DND-41 (cell line): ENCODE measurements around the gene PHF19.

Source experiments
- ATAC-seq: fragments of 200-7000 bp; cut with Tn5 transposase; 3 replicates; pipeline ENCODE4 v1.9.1; 2021; ENCODE audit warnings: low read depth; ENCODE audit not compliant: insufficient read depth
- DNase-seq: peaks from one replicate; pipeline ENCODE4 v3.0.0-alpha.2; 2020
- H2AFZ ChIP-seq: 2 replicates; pipeline ENCODE4 v1.6.0; 2012; ENCODE audit warnings: low read depth, low read length
- H3K27ac ChIP-seq: 2 replicates; pipeline ENCODE4 v1.5.1; 2012; ENCODE audit warnings: low read length, inconsistent platforms
- H3K27me3 ChIP-seq: fragments of 200-600 bp; sonication (generic); 2 replicates; pipeline ENCODE4 v1.6.0; 2012; ENCODE audit warnings: low read length, mild to moderate bottlenecking, inconsistent platforms; ENCODE audit not compliant: insufficient read depth, poor library complexity
- H3K36me3 ChIP-seq: 2 replicates; pipeline ENCODE4 v1.5.1; 2012; ENCODE audit warnings: low read length, inconsistent platforms; ENCODE audit not compliant: insufficient read depth
- H3K4me1 ChIP-seq: 2 replicates; pipeline ENCODE4 v1.5.1; 2012; ENCODE audit warnings: mild to moderate bottlenecking, low read length; ENCODE audit not compliant: insufficient read depth
- H3K4me2 ChIP-seq: 2 replicates; pipeline ENCODE4 v1.6.0; 2012; ENCODE audit warnings: mild to moderate bottlenecking, moderate library complexity, low read length, inconsistent platforms; ENCODE audit not compliant: insufficient read depth
- H3K4me3 ChIP-seq, 2 experiments: fragments of 200-600 bp in 1 of 2; shearing (Covaris generic) in 1 of 2; 2 replicates each; pipeline ENCODE4 v1.5.1; 2012 to 2016; ENCODE audit warnings: inconsistent platforms in 2 of 2, low read length in 2 of 2, mild to moderate bottlenecking in 2 of 2, low read depth in 1 of 2, moderate library complexity in 1 of 2
- H3K79me2 ChIP-seq: 2 replicates; pipeline ENCODE4 v1.6.0; 2012; ENCODE audit warnings: low read length, inconsistent platforms; ENCODE audit not compliant: insufficient read depth
- H3K9ac ChIP-seq: 2 replicates; pipeline ENCODE4 v1.6.0; 2012; ENCODE audit warnings: low read depth, mild to moderate bottlenecking, inconsistent platforms, low read length, moderate library complexity
- H3K9me3 ChIP-seq: 2 replicates; pipeline ENCODE4 v1.5.1; 2012; ENCODE audit warnings: low read length, moderate library complexity, mild to moderate bottlenecking, inconsistent platforms; ENCODE audit not compliant: insufficient read depth, severe bottlenecking
- H4K20me1 ChIP-seq: 2 replicates; pipeline ENCODE4 v1.6.0; 2012; ENCODE audit warnings: low read length; ENCODE audit not compliant: insufficient read depth
- EZH2 ChIP-seq: IDR thresholded peaks from 3 replicates; pipeline ENCODE4 v1.6.1; 2012; ENCODE audit warnings: borderline replicate concordance, low read depth, mild to moderate bottlenecking, moderate library complexity, low read length, inconsistent platforms; ENCODE audit not compliant: severe bottlenecking
- TF ChIP-seq, protein P1 (sequence below): IDR thresholded peaks from 2 replicates; pipeline ENCODE4 v1.5.1; 2012; ENCODE audit warnings: borderline replicate concordance, low read length, moderate library complexity, mild to moderate bottlenecking; ENCODE audit not compliant: poor library complexity, severe bottlenecking; ENCODE audit errors: extremely low read depth

PHF19 gene

GRCh38 chr9:120854596-120855327 lies 22.2 kb downstream of the PHF19 start:
- Histone ChIP-seq H3K27ac (no peak overlapping the region), H3K4me1 (no peaks in the 10 kb centered on the region), H3K4me3 (no peak overlapping the region), H3K4me2 (no peak overlapping the region), H3K9ac (no peak overlapping the region), H4K20me1 (no peaks in the 10 kb centered on the region), H3K79me2 (no peaks in the 10 kb centered on the region), H3K9me3 (no peaks in the 10 kb centered on the region), H2AFZ (no peak overlapping the region), H3K27me3 (no peaks in the 10 kb centered on the region), H3K36me3 (peaks cover 87% of the 10 kb centered on the region)
- DNase-seq (no peak), ATAC-seq (no peak)
- no peak for TF ChIP-seq EZH2
- TF ChIP-seq, protein P1, sequence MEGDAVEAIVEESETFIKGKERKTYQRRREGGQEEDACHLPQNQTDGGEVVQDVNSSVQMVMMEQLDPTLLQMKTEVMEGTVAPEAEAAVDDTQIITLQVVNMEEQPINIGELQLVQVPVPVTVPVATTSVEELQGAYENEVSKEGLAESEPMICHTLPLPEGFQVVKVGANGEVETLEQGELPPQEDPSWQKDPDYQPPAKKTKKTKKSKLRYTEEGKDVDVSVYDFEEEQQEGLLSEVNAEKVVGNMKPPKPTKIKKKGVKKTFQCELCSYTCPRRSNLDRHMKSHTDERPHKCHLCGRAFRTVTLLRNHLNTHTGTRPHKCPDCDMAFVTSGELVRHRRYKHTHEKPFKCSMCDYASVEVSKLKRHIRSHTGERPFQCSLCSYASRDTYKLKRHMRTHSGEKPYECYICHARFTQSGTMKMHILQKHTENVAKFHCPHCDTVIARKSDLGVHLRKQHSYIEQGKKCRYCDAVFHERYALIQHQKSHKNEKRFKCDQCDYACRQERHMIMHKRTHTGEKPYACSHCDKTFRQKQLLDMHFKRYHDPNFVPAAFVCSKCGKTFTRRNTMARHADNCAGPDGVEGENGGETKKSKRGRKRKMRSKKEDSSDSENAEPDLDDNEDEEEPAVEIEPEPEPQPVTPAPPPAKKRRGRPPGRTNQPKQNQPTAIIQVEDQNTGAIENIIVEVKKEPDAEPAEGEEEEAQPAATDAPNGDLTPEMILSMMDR: no peak

DNA sequence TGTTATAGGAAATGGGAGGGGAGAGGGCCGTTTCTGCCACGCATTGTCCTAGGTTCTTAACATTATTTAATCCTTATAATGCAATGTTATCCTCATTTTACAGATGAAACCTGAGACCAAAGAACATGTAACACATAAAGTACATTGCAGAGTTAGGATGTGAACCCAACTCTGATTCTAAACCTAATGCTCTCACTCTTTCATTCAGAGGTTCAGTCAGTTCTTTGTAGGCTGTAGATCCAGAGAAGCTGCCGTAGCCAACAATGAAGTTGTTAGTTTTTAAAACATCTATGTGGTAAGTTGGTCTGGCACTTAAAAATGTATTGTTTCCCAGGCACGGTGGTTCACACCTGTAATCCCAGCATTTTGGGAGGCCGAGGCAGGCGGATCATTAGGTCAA lies 23.8 kb downstream of the PHF19 start:
- Histone ChIP-seq H3K4me3 (no peak overlapping the region), H2AFZ (no peak overlapping the region), H3K9ac (no peak overlapping the region), H3K79me2 (no peaks in the 10 kb centered on the region), H3K36me3 (peaks cover 80% of the 10 kb centered on the region), H3K27me3 (no peaks in the 10 kb centered on the region), H3K27ac (no peak overlapping the region), H3K9me3 (no peaks in the 10 kb centered on the region), H4K20me1 (no peaks in the 10 kb centered on the region), H3K4me1 (no peaks in the 10 kb centered on the region), H3K4me2 (no peak overlapping the region)
- TF ChIP-seq, protein P1: no peak
- TF ChIP-seq EZH2: no peak
- no peak for DNase-seq
- ATAC-seq: no peak

DNA sequence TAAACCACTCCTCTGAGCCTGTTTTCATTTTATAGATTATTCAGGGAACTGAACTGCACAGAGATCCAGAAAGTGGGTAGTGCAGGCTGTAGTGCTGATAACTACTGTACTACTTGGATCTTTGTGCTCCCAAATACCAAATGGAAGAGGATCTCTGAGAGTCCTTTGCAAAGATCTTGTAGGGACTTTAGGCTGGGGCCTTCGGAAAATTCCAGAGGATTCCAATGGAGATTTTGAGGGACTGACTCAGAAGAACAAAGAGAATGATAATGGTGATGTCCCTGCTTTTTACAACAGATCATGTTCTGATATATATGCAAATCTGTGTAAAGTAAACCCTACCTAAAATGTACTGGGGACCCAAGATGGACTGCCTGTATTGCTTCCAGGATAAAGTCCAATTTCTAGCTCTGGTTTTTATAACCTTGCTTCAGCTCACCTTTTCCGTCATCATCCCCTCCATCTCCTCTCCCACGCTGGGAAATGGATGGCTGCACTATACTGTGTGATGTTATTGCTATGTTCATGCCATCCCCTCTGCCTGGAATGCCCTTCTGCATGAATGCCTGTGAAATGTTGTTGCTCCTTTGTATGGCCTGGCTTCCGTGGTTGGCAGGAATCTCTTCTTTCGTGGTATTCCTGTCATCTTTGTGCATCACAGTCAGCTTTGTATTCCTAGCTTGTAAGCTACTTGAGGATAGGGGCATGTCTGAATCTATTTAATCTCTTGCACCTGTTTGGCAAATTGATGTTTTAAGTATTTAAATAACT lies 24.6 kb downstream of the PHF19 start:
- no peaks in the 10 kb centered on the region for H3K4me1 ChIP-seq
- no peak overlapping the region for H3K4me2 ChIP-seq
- H3K4me3 ChIP-seq: no peak overlapping the region
- peaks cover 80% of the 10 kb centered on the region for H3K36me3 ChIP-seq
- no peaks in the 10 kb centered on the region for H3K9me3 ChIP-seq
- no peaks in the 10 kb centered on the region; the same call in 1 of the 2 replicates for H3K79me2 ChIP-seq
- ATAC-seq: no peak
- no peaks in the 10 kb centered on the region for H3K27me3 ChIP-seq
- TF ChIP-seq, protein P1: no peak
- no peak for TF ChIP-seq EZH2
- H4K20me1 ChIP-seq: no peaks in the 10 kb centered on the region
- H3K27ac ChIP-seq: no peak overlapping the region
- H2AFZ ChIP-seq: no peak overlapping the region
- no peak for DNase-seq
- no peak overlapping the region for H3K9ac ChIP-seq
